GM12878 (cell line): ENCODE data around the gene ASH1L. TPM values are rescaled to one million over a fixed set of nuclear protein-coding genes. Genes with fewer than 3 reads are reported as not detected.
A peak's percentile ranks its signal among the peaks of the same experiment; 100 is the strongest.

Experiments used
- ATAC-seq: fragments of 200-7000 bp; cut with Tn5 transposase; 3 replicates; pipeline ENCODE4 v1.9.1; 2020; ENCODE audit warnings: mild to moderate bottlenecking, moderate library complexity
- BruUV-seq: library from RNA; stranded (reverse); fragments of 400-500 nt; replicated peaks from 2 replicates; lab custom pipeline; 2021; lab: Mats Ljungman, UMichigan
- CTCF ChIA-PET: fragments of 300-600 bp; sonication (Branson Sonifier 250); formaldehyde crosslinking; extraction: SDS; loops from one replicate; lab custom pipeline; 2021; ENCODE audit warnings: inconsistent platforms; lab: Yijun Ruan, JAX
- POLR2A ChIA-PET: fragments of 350-600 bp; formaldehyde crosslinking; extraction: SDS; loops from one replicate; lab custom pipeline; 2021; ENCODE audit warnings: inconsistent platforms; lab: Charles Lee
- RAD21 ChIA-PET: fragments of 300-600 bp; sonication (Branson Sonifier 250); formaldehyde crosslinking; loops from one replicate; lab custom pipeline; 2023; ENCODE audit warnings: antibody characterized with exemption; ENCODE audit not compliant: unreplicated experiment; lab: Charles Lee
- SMC1A ChIA-PET: fragments of 300-600 bp; sonication (Branson Sonifier 250); formaldehyde crosslinking; loops from one replicate; lab custom pipeline; 2023; ENCODE audit not compliant: unreplicated experiment, uncharacterized antibody; lab: Charles Lee
- DNase-seq: peaks from one replicate; pipeline ENCODE4 v3.0.0-alpha.2; 2011; ENCODE audit warnings: low read depth, low spot score
- FAIRE-seq: peaks from 3 replicates; lab custom pipeline; 2011; peaks lifted over from hg19 to GRCh38; lab: Jason Lieb, UNC
- H2AFZ ChIP-seq: 2 replicates; pipeline ENCODE4 v1.6.0; 2011; ENCODE audit warnings: low read depth, low read length, control low read depth; ENCODE audit not compliant: control insufficient read depth
- H3K27ac ChIP-seq: 2 replicates; pipeline ENCODE4 v1.5.1; 2011; ENCODE audit warnings: control low read depth; ENCODE audit not compliant: control insufficient read depth, insufficient read depth
- H3K27me3 ChIP-seq, 2 experiments: replicated peaks in 1 of 2; 2 replicates each; pipeline versions ENCODE4 v1.6.0 to v1.6.1; 2011; ENCODE audit warnings: low read length in 1 of 2; ENCODE audit not compliant: control insufficient read depth in 2 of 2, insufficient read depth in 2 of 2
- H3K36me3 ChIP-seq, 2 experiments: 2 replicates each; pipeline ENCODE4 v1.5.1; 2011; ENCODE audit warnings: low read length in 1 of 2; ENCODE audit not compliant: control insufficient read depth in 2 of 2, insufficient read depth in 2 of 2
- H3K4me1 ChIP-seq: 2 replicates; pipeline ENCODE4 v1.6.1; 2011; ENCODE audit warnings: mild to moderate bottlenecking, low read length, moderate library complexity, mixed read lengths; ENCODE audit not compliant: control insufficient read depth, insufficient read depth
- H3K4me2 ChIP-seq: 2 replicates; pipeline ENCODE4 v1.6.0; 2011; ENCODE audit warnings: control low read depth; ENCODE audit not compliant: control insufficient read depth, insufficient read depth
- H3K4me3 ChIP-seq: fragments of 200-600 bp; sonication (generic); 2 replicates; pipeline ENCODE4 v1.5.1; 2016
- H3K79me2 ChIP-seq: 2 replicates; pipeline ENCODE4 v1.6.0; 2011; ENCODE audit warnings: low read length; ENCODE audit not compliant: control insufficient read depth, insufficient read depth
- H3K9ac ChIP-seq: 2 replicates; pipeline ENCODE4 v1.8.0; 2011; ENCODE audit warnings: low read length, control low read depth, mixed read lengths; ENCODE audit not compliant: control insufficient read depth, insufficient read depth
- H3K9me3 ChIP-seq: replicated peaks from 3 replicates; pipeline ENCODE4 v1.5.1; 2011; ENCODE audit warnings: mild to moderate bottlenecking, low read length; ENCODE audit not compliant: control insufficient read depth, insufficient read depth
- H4K20me1 ChIP-seq: 2 replicates; pipeline ENCODE4 v1.6.0; 2011; ENCODE audit not compliant: control insufficient read depth, insufficient read depth
- ASH2L ChIP-seq: fragments of 300-600, 200-600 bp; sonication (generic); IDR thresholded peaks from 2 replicates; pipeline ENCODE4 v1.6.1; 2017; ENCODE audit warnings: low read depth, mild to moderate bottlenecking, borderline replicate concordance
- BCL11A ChIP-seq: IDR thresholded peaks from 2 replicates; pipeline ENCODE4 v1.6.1; 2011; ENCODE audit warnings: low read depth, low read length
- EED ChIP-seq: sonication (generic); IDR thresholded peaks from 2 replicates; pipeline ENCODE4 v1.6.1; 2016; ENCODE audit warnings: antibody characterized with exemption, low read depth
- KAT2A ChIP-seq: conservative IDR thresholded peaks from 2 replicates; pipeline ENCODE4 v1.6.1; 2011; ENCODE audit warnings: low read depth, low read length; ENCODE audit not compliant: control insufficient read depth
- KLF5 ChIP-seq: fragments of 450-650 bp; IDR thresholded peaks from 2 replicates; pipeline ENCODE4 v1.6.1; 2014; ENCODE audit warnings: mild to moderate bottlenecking; ENCODE audit not compliant: partially characterized antibody
- NBN ChIP-seq: fragments of 450-650 bp; IDR thresholded peaks from 2 replicates; pipeline ENCODE4 v1.6.1; 2016
- NFYB ChIP-seq: IDR thresholded peaks from 2 replicates; pipeline ENCODE4 v1.6.1; 2011; ENCODE audit warnings: low read depth, mild to moderate bottlenecking, low read length, improper control_type of control experiment, moderate library complexity; ENCODE audit not compliant: insufficient read depth
- PML ChIP-seq: IDR thresholded peaks from 2 replicates; pipeline ENCODE4 v1.6.1; 2012; ENCODE audit warnings: low read length, inconsistent platforms
- POLR2AphosphoS2 ChIP-seq: IDR thresholded peaks from 2 replicates; pipeline ENCODE4 v1.6.1; 2011; ENCODE audit warnings: low read depth, mild to moderate bottlenecking, low read length, improper control_type of control experiment, moderate library complexity
- RBBP5 ChIP-seq: fragments of 200-600 bp; sonication (generic); conservative IDR thresholded peaks from 2 replicates; pipeline ENCODE4 v1.6.1; 2016
- RELB ChIP-seq: fragments of 450-650 bp; IDR thresholded peaks from 2 replicates; pipeline ENCODE4 v1.6.1; 2017; ENCODE audit warnings: low read depth, mild to moderate bottlenecking, moderate library complexity
- SIN3A ChIP-seq: IDR thresholded peaks from 2 replicates; pipeline ENCODE4 v1.6.1; 2012; ENCODE audit warnings: low read depth, low read length, improper control_type of control experiment
- ZBTB40 ChIP-seq: fragments of 450-650 bp; IDR thresholded peaks from 2 replicates; pipeline ENCODE4 v1.6.1; 2016; ENCODE audit warnings: mild to moderate bottlenecking, moderate library complexity, borderline replicate concordance
- ZSCAN29 ChIP-seq: fragments of 450-650 bp; IDR thresholded peaks from 2 replicates; pipeline ENCODE4 v1.6.1; 2017; ENCODE audit warnings: mild to moderate bottlenecking, moderate library complexity
- WGBS: methylation state at CpG from one replicate; pipeline ENCODE4 v1.1.6; 2016; ENCODE audit warnings: low lambda C conversion rate; ENCODE audit not compliant: insufficient replicate concordance, insufficient coverage; ENCODE audit errors: missing lambda C conversion rate; 5-methylcytosine and 5-hydroxymethylcytosine counted together
- in situ Hi-C: fragments of 300-500 bp; cut with MboI; formaldehyde crosslinking; loops from 9 replicates; pipeline ENCODE4 v1.14.3; 2018; ENCODE audit warnings: mixed read lengths
- intact Hi-C: fragments of 100-400 bp; cut with micrococcal nuclease; formaldehyde crosslinking; loops from one replicate; pipeline ENCODE4 v1.14.2; 2022; ENCODE audit not compliant: unreplicated experiment
- polyA plus RNA-seq, 11 experiments: library from polyadenylated mRNA; depleted of rRNA in 4 of 11; unstranded in 6 of 11; stranded (reverse) in 5 of 11; fragments of >200 nt; fragmentation: Nextera tagmentation in 4 of 11; fragmentation: Illumina TruSeq in 1 of 11; extraction: Ambion mirVana in 4 of 11; extraction: Trizol in 1 of 11; gene quantifications; 1 replicate in 1 of 11; 2 replicates in 10 of 11; pipeline versions ENCODE4 v1.2.1 to v1.2.3, GENCODE V29; 2011 to 2016; ENCODE audit warnings: inconsistent platforms in 2 of 11, missing spikeins in 2 of 11, low read depth in 1 of 11
- total RNA-seq, 4 experiments: library from RNA; depleted of rRNA in 3 of 4; stranded (reverse); fragments of >200 nt in 3 of 4; fragmentation: Illumina TruSeq in 1 of 4; extraction: Trizol in 1 of 4; gene quantifications; 2 replicates each; pipeline versions ENCODE4 v1.2.1 to v1.2.3, GENCODE V29; 2013 to 2021
- TF ChIP-seq, protein P1 (sequence below): fragments of 450-650 bp; IDR thresholded peaks from 2 replicates; pipeline ENCODE4 v1.6.1; 2016; ENCODE audit warnings: mild to moderate bottlenecking

Gene ASH1L
- total and polyA plus RNA-seq, 10 of the 15 experiments (the other 5 are each of a cell fraction or from before 2014, with no cell fraction given), result 1.7 to 23.9 (median 16.6) TPM

GRCh38 chr1:155308493-155309422 lies 253.8 kb downstream of the ASH1L start, which contains the start of gene FDPS:
TSS of gene FDPS (plus strand) at chr1:155308866. CDS start at chr1:155309790, 924 bp downstream.
- WGBS, result under 1% methylated on average over 51 of the region's 51 CpGs
- in situ Hi-C loops, result no loop called here
- RAD21 ChIA-PET, result interaction anchor here (0.7 to 4.8 kb wide), 7 partner anchors 12 to 68 kb away, joined by 3 to 44 read pairs (median 6); partner anchors contain the start of genes CLK2, RUSC1 and SCAMP3
- TF ChIP-seq RBBP5 (no peak), POLR2AphosphoS2 (0 out of 2 replicates have a peak, but pooled peaks have one; percentile 30), KLF5 (no peak), BCL11A (no peak), PML (peak; percentile 73; the same call in 1 of the 2 replicates), KAT2A (no peak), NBN (peak; percentile 22; the same call in 1 of the 2 replicates), SIN3A (peak; percentile 81), EED (peak; percentile 16; the same call in 1 of the 2 replicates), ZSCAN29 (no peak), NFYB (peak; percentile 94), ZBTB40 (peak; percentile 73; the same call in 1 of the 2 replicates), RELB (peak; percentile 20; the same call in 1 of the 2 replicates), ASH2L (no peak)
- TF ChIP-seq, protein P1, sequence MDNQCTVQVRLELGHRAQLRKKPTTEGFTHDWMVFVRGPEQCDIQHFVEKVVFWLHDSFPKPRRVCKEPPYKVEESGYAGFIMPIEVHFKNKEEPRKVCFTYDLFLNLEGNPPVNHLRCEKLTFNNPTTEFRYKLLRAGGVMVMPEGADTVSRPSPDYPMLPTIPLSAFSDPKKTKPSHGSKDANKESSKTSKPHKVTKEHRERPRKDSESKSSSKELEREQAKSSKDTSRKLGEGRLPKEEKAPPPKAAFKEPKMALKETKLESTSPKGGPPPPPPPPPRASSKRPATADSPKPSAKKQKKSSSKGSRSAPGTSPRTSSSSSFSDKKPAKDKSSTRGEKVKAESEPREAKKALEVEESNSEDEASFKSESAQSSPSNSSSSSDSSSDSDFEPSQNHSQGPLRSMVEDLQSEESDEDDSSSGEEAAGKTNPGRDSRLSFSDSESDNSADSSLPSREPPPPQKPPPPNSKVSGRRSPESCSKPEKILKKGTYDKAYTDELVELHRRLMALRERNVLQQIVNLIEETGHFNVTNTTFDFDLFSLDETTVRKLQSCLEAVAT, result peak; percentile 18; the same call in 1 of the 2 replicates

More at GRCh38 chr1:155308493-155309422, 253.8 kb downstream of the ASH1L start, which contains the start of gene FDPS:
- ChIA-PET SMC1A (interaction anchor here (0.5 to 5.8 kb wide), 8 partner anchors 9 to 181 kb away, joined by 3 to 44 read pairs (median 4); partner anchors contain the start of genes ENTREP3 and SCAMP3), POLR2A (interaction anchor here (0.6 to 4.4 kb wide), 16 partner anchors 8 to 699 kb away, joined by 3 to 41 read pairs (median 6); partner anchors contain the start of genes CLK2, HCN3, RUSC1 and THBS3), CTCF (interaction anchor here (0.7 to 5.3 kb wide), 10 partner anchors 8 to 136 kb away, joined by 3 to 74 read pairs (median 4); partner anchors contain the start of genes ENTREP3, KRTCAP2 and RUSC1)
- H3K79me2 ChIP-seq, result peaks cover 46% of the 10 kb centered on the region
- peak within 1 kb of the TSS; percentile 99 for H3K27ac ChIP-seq
- DNase-seq, result peak; percentile 99
- peak; percentile 95 for FAIRE-seq
- H3K36me3 ChIP-seq, result peaks cover 0 to 22% of the 10 kb centered on the region in 2 experiments
- intact Hi-C loops, result loop anchor here (1.0 to 2.0 kb wide), 2 partner anchors 30 to 36 kb away; partner anchors contain the start of gene CLK2
- TSS peak; percentile 87 for BruUV-seq
- no peaks in the 10 kb centered on the region for H4K20me1 ChIP-seq
- peak within 1 kb of the TSS; percentile 100 for H3K9ac ChIP-seq
- H2AFZ ChIP-seq, result peak within 1 kb of the TSS; percentile 57
- H3K9me3 ChIP-seq, result no peaks in the 10 kb centered on the region
- H3K4me3 ChIP-seq, result peak within 1 kb of the TSS; percentile 96
- peaks cover 14% of the 10 kb centered on the region for H3K4me1 ChIP-seq
- H3K4me2 ChIP-seq, result peak within 1 kb of the TSS; percentile 94
- no peaks in the 10 kb centered on the region for H3K27me3 ChIP-seq
- ATAC-seq, result peak; percentile 95
